NCI-H774 (cell line): ENCODE data around the gene CGNL1.

Source experiments
- DNase-seq: peaks from one replicate; lab custom pipeline; 2025; lab: John Stamatoyannopoulos, UW

The CGNL1 gene

GRCh38 chr15:57424628-57425405 lies 48.5 kb downstream of the CGNL1 start:
- DNase-seq, result no peak

GRCh38 chr15:57425842-57426241 lies 49.5 kb downstream of the CGNL1 start:
- no peak for DNase-seq

GRCh38 chr15:57427367-57427821 lies 51.1 kb downstream of the CGNL1 start:
- no peak for DNase-seq

- peak; percentile 66 for DNase-seq
Observed at GRCh38 chr15:57432141-57432741, 55.9 kb downstream of the CGNL1 start.

GRCh38 chr15:57436166-57436565 lies 59.9 kb downstream of the CGNL1 start:
- DNase-seq, result no peak

DNA sequence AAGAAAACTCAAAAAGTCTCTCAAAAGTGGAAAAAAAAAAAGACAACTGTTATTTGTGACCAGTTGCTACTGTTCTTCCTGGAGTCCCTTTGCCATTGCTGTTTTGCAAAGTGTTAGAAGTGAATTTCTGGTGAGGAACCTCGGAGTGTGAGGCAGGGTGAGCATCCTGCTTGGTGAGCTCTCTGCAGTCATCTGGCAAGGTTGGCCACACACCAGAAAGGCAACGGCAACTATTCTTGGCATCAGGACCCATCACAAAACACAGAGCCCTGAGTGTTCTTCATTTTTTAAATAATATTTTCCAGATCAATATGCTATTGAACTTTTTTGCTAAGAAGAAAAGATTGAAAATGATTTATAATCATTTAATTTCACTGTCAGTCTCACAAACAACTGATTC lies 60.7 kb downstream of the CGNL1 start:
- DNase-seq, result no peak

- no peak for DNase-seq
Observed at GRCh38 chr15:57437564-57437963, 61.3 kb downstream of the CGNL1 start.

- DNase-seq, result no peak
Observed at GRCh38 chr15:57438166-57438565, 61.9 kb downstream of the CGNL1 start.

- DNase-seq, result no peak
Observed at GRCh38 chr15:57439128-57440027, 63.1 kb downstream of the CGNL1 start.

GRCh38 chr15:57440167-57440566 lies 63.9 kb downstream of the CGNL1 start:
- DNase-seq, result no peak

DNA sequence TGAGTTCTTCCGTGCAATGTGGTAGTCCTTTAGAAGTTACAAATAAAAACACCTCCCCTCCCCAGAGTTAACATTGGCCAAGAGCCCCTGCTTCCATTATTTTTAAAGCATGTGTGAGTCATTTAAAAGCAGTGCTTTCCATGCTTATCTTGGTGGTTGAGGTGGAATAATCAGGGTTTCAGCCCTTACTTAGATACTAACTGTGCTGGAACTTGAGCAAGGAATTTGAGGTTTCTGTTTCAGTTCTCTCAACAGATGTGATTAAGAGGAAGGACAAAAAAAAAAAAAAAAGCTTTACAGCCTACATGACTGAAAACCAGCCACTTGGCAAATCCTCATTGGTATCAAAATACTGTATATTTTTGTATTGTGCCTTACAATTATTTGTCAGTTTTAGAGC lies 64.5 kb downstream of the CGNL1 start:
- no peak for DNase-seq

- no peak for DNase-seq
Observed at GRCh38 chr15:57442335-57442734, 66.0 kb downstream of the CGNL1 start.

- no peak for DNase-seq
Observed at GRCh38 chr15:57443486-57443885, 67.2 kb downstream of the CGNL1 start.

DNA sequence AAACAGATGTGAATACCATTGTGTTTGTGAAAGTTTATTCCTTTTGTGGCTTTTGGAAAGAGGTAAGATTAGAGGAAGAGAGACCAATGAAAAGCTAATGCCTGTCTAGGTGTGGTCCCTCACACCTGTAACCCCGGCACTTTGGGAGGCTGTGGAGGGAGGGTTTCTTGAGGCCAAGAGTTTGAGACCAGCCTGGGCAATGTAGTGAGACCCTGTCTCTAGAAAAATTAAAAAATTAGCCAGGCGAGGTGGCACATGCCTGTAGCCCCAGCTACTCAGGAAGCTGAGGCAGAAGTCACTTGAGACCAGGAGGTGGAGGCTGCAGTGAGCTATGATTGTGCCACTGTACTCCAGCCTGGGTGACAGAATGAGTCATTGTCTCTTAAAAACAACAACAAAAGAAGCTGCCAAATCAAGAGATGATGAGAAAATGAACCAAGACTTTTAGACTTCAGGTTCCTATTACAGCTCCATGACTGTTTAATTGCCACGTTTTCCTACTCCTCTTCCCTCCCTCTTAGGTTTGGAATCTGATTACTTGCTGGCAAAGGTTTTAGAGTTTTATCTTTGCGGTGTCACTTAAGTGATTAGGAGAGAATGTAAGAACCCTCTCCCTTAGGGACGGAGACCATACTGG lies 68.7 kb downstream of the CGNL1 start:
- no peak for DNase-seq

DNA sequence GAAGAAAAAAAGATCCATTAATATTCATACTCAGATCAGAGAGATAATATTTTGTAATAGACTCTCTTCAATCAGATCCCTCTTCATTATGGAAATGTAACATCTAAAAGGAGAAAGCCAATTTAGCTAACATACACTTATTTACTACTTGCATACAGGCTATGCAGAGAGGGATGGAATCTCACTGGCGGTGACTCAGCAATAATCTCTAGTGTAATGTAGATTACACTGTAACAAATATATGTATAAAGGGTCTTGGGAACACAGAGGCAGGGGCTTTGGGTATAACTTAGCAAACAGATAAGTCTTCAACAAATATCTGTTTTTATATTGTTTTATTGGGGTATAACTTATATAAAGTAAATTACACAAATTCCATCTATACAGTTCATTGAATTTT lies 69.6 kb downstream of the CGNL1 start:
- no peak for DNase-seq

DNA sequence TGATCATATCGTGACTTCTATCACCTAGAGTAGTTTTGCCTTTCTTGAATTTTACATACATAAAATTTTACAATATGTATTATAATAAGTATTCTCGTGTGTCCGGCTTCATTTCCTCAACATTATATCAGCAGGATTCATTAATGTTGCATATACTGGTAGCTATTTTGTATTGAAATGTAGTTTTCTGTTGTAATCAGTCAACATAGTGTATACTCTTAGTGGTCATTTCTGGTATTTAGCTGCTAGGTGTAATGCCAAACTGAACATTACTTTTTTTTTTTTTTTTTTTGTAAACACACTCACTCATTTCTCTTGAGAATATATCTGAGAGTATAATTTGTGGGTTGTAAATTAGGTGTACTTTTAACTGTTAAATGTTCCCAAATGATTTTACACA lies 70.1 kb downstream of the CGNL1 start:
- no peak for DNase-seq

DNA sequence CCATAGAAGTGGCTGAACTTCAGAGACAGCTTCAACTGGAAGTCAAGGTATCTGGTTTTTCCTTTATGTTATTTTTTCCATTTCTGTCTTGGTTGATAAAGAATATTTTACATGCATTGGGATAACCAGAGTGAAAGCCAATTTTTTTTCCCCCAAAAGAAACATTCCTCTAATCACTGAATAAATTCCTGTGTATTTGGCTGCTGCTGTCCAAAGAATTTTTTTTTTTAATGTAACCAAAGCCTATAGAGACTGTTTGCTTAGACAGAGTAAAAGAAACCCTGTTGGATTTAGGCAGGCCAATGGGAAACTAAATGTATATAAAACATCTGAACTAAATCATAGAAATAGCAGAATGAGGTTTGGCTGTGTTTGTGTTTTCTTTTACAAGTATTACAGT lies 75.2 kb downstream of the CGNL1 start:
- DNase-seq, result no peak

DNA sequence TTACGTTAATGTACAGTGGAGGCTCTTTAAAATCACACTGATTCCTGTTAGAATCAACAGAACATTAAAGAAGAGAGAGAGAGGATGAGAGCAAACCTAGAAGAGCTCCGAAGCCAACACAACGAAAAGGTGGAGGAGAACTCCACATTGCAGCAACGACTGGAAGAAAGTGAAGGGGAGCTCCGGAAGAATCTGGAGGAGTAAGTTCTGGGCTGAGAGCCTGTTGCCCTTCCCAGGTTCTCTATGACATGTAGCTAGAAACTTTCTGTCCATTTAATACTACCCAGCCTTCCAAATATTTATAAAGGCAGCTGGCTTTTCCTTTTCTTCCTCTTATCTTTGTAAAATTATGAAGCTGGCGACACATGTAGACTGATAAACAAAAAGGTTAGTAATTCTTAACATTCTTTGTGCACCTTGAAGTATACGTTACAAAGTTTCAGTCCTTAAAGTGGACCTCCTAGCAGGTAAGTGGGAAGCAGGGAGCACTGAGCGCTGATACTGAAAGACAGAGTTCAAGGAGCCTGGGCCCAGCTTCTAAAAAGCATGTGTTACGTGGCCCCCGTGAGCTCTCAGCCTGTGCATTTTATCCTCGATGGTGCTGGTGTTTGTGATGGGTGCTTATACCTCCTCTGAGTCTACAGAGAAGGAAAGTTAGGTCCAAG lies 75.9 kb downstream of the CGNL1 start:
- DNase-seq, result no peak

- no peak for DNase-seq
Observed at GRCh38 chr15:57455929-57456328, 79.6 kb downstream of the CGNL1 start.

- no peak for DNase-seq
Observed at GRCh38 chr15:57456559-57456958, 80.3 kb downstream of the CGNL1 start.

DNA sequence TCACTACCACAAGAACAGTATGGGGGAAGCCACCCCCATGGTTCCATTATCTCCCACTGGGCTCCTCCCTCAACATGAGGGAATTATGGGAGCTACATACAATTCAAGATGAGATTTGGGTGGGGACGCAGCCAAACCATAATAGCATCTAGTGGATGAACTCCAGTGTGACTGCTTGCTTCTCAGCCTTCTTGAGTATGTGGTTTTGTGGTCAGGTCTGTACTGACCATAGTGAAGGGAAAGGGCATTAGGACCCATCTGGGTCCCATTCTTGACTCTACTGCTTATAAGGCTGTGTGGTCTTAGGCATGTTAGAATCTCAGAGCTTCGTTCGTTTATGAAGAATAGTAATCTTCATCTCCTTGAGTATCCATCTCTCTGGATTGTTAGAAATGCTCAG lies 81.4 kb downstream of the CGNL1 start:
- DNase-seq, result no peak

DNA sequence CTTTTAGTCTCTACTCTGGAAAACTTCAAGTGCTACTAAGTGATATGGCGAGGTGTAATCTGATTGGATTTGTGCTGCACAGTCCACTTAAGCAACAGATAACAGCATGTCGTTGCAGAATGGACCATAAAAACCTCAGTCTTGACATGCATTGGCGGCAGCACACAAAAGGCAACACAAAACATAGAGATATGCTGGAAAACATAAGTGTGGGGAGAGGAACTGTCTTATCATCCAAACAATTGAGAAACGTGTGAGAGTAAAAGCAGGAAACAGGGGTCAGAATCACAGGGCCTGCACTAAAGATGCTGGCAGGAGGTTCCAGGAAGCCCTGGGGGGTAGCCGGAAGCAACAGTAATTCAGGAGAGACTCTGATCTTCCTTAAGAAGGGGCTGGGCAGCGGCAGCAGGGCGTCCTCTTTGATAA lies 82.1 kb downstream of the CGNL1 start:
- DNase-seq, result no peak
